K562 (cell line): ENCODE measurements around the gene DUSP10. TPM values are rescaled to one million over a fixed set of nuclear protein-coding genes. Genes with fewer than 3 reads are reported as not detected.
A peak's percentile ranks its signal among the peaks of the same experiment; 100 is the strongest.

Experiments used
- IRF2 ChIP-seq: sonication (generic); formaldehyde crosslinking; IDR thresholded peaks from 2 replicates; pipeline ENCODE4 v1.8.1; 2022; ENCODE audit warnings: mild to moderate bottlenecking, missing genetic modification reagents
- NFE2 ChIP-seq: IDR thresholded peaks from 2 replicates; pipeline ENCODE4 v1.6.1; 2014; ENCODE audit warnings: antibody characterized with exemption, low read depth
- NR1H2 ChIP-seq: sonication (generic); formaldehyde crosslinking; IDR thresholded peaks from 2 replicates; pipeline ENCODE4 v1.4.0; 2020; ENCODE audit warnings: mild to moderate bottlenecking, missing genetic modification reagents
- POLR3G ChIP-seq: IDR thresholded peaks from 2 replicates; pipeline ENCODE4 v1.6.1; 2011; ENCODE audit not compliant: insufficient read length, insufficient replicate concordance; ENCODE audit errors: extremely low read depth
- RBBP5 ChIP-seq: fragments of 200-600 bp; sonication (generic); IDR thresholded peaks from 2 replicates; pipeline ENCODE4 v1.6.1; 2012; ENCODE audit warnings: borderline replicate concordance, mild to moderate bottlenecking, low read length, control low read depth, inconsistent platforms; ENCODE audit not compliant: insufficient read depth, poor library complexity, severe bottlenecking
- RBM17 ChIP-seq: fragments of 200-400 bp; formaldehyde crosslinking; IDR thresholded peaks from 2 replicates; pipeline ENCODE4 v1.6.1; 2017; ENCODE audit warnings: low read depth, mild to moderate bottlenecking, low read length, borderline replicate concordance
- SETDB1 ChIP-seq: IDR thresholded peaks from one replicate; pipeline ENCODE4 v1.6.1; 2012; ENCODE audit warnings: low read length, control low read depth, inconsistent platforms
- SP1 ChIP-seq: sonication (generic); formaldehyde crosslinking; IDR thresholded peaks from 2 replicates; pipeline ENCODE4 v1.8.1; 2022; ENCODE audit warnings: mild to moderate bottlenecking, missing genetic modification reagents
- ZFP1 ChIP-seq: fragments of 450-650 bp; formaldehyde crosslinking; IDR thresholded peaks from 2 replicates; pipeline ENCODE4 v1.4.0; 2020; ENCODE audit warnings: mild to moderate bottlenecking, mixed read lengths
- polyA plus RNA-seq, 8 experiments: library from polyadenylated mRNA; depleted of rRNA in 4 of 8; stranded (reverse) in 5 of 8; unstranded in 3 of 8; fragments of >200 nt; fragmentation: Nextera tagmentation in 2 of 8; fragmentation: Illumina TruSeq in 1 of 8; extraction: Ambion mirVana in 2 of 8; extraction: Trizol in 1 of 8; gene quantifications; 2 replicates each; pipeline versions ENCODE4 v1.2.1 to v1.2.3, GENCODE V29; 2011 to 2014; ENCODE audit warnings: inconsistent platforms in 1 of 8, missing spikeins in 1 of 8
- total RNA-seq, 7 experiments: library from RNA; depleted of rRNA in 6 of 7; stranded (reverse); fragments of >200 nt in 6 of 7; fragmentation: Illumina TruSeq in 2 of 7; extraction: Trizol in 2 of 7; gene quantifications; 2 replicates each; pipeline versions ENCODE4 v1.2.1 to v1.2.3, GENCODE V29; 2011 to 2021; ENCODE audit warnings: low replicate concordance in 1 of 7
- TF ChIP-seq, protein P1 (sequence below): fragments of 450-650 bp; formaldehyde crosslinking; IDR thresholded peaks from 2 replicates; pipeline ENCODE4 v1.4.0; 2020; ENCODE audit warnings: mild to moderate bottlenecking, mixed read lengths
- TF ChIP-seq, protein P2 (sequence below), 2 experiments: fragments of 450-650 bp; IDR thresholded peaks; 2 replicates each; pipeline ENCODE4 v1.6.1; 2016; ENCODE audit warnings: mild to moderate bottlenecking in 2 of 2, borderline replicate concordance in 1 of 2, low read depth in 1 of 2, moderate library complexity in 1 of 2
- TF ChIP-seq, protein P3 (sequence below): fragments of 250-450 bp; sonication (Bioruptor Pico); IDR thresholded peaks from 2 replicates; pipeline ENCODE4 v1.8.0; 2021; ENCODE audit warnings: moderate library complexity, mild to moderate bottlenecking, inconsistent platforms
- TF ChIP-seq, protein P4 (sequence below): conservative IDR thresholded peaks from 2 replicates; pipeline ENCODE4 v1.6.1; 2011; ENCODE audit warnings: low read depth, mild to moderate bottlenecking, low read length; ENCODE audit not compliant: control insufficient read depth

DUSP10 gene
- total and polyA plus RNA-seq, 9 of the 15 experiments (the other 6 are each of a cell fraction or from before 2014, with no cell fraction given): 1.7 to 8.3 (median 6.1) TPM

GRCh38 chr1:221742555-221743415 lies 896 bp upstream of the DUSP10 start (continued):
- TF ChIP-seq SP1 (CRISPR knock-in tag) (0 out of 2 replicates have a peak, but pooled peaks have one; percentile 16), POLR3G (no peak), RBBP5 (peak; percentile 10), NR1H2 (CRISPR knock-in tag) (peak; percentile 62; the same call in 1 of the 2 replicates), ZFP1 (CRISPR knock-in tag) (no peak), NFE2 (no peak), IRF2 (no peak), RBM17 (no peak), SETDB1 (no peak)
- TF ChIP-seq, protein P1, sequence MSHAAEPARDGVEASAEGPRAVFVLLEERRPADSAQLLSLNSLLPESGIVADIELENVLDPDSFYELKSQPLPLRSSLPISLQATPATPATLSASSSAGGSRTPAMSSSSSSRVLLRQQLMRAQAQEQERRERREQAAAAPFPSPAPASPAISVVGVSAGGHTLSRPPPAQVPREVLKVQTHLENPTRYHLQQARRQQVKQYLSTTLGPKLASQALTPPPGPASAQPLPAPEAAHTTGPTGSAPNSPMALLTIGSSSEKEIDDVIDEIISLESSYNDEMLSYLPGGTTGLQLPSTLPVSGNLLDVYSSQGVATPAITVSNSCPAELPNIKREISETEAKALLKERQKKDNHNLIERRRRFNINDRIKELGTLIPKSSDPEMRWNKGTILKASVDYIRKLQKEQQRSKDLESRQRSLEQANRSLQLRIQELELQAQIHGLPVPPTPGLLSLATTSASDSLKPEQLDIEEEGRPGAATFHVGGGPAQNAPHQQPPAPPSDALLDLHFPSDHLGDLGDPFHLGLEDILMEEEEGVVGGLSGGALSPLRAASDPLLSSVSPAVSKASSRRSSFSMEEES: no peak
- TF ChIP-seq, protein P2, sequence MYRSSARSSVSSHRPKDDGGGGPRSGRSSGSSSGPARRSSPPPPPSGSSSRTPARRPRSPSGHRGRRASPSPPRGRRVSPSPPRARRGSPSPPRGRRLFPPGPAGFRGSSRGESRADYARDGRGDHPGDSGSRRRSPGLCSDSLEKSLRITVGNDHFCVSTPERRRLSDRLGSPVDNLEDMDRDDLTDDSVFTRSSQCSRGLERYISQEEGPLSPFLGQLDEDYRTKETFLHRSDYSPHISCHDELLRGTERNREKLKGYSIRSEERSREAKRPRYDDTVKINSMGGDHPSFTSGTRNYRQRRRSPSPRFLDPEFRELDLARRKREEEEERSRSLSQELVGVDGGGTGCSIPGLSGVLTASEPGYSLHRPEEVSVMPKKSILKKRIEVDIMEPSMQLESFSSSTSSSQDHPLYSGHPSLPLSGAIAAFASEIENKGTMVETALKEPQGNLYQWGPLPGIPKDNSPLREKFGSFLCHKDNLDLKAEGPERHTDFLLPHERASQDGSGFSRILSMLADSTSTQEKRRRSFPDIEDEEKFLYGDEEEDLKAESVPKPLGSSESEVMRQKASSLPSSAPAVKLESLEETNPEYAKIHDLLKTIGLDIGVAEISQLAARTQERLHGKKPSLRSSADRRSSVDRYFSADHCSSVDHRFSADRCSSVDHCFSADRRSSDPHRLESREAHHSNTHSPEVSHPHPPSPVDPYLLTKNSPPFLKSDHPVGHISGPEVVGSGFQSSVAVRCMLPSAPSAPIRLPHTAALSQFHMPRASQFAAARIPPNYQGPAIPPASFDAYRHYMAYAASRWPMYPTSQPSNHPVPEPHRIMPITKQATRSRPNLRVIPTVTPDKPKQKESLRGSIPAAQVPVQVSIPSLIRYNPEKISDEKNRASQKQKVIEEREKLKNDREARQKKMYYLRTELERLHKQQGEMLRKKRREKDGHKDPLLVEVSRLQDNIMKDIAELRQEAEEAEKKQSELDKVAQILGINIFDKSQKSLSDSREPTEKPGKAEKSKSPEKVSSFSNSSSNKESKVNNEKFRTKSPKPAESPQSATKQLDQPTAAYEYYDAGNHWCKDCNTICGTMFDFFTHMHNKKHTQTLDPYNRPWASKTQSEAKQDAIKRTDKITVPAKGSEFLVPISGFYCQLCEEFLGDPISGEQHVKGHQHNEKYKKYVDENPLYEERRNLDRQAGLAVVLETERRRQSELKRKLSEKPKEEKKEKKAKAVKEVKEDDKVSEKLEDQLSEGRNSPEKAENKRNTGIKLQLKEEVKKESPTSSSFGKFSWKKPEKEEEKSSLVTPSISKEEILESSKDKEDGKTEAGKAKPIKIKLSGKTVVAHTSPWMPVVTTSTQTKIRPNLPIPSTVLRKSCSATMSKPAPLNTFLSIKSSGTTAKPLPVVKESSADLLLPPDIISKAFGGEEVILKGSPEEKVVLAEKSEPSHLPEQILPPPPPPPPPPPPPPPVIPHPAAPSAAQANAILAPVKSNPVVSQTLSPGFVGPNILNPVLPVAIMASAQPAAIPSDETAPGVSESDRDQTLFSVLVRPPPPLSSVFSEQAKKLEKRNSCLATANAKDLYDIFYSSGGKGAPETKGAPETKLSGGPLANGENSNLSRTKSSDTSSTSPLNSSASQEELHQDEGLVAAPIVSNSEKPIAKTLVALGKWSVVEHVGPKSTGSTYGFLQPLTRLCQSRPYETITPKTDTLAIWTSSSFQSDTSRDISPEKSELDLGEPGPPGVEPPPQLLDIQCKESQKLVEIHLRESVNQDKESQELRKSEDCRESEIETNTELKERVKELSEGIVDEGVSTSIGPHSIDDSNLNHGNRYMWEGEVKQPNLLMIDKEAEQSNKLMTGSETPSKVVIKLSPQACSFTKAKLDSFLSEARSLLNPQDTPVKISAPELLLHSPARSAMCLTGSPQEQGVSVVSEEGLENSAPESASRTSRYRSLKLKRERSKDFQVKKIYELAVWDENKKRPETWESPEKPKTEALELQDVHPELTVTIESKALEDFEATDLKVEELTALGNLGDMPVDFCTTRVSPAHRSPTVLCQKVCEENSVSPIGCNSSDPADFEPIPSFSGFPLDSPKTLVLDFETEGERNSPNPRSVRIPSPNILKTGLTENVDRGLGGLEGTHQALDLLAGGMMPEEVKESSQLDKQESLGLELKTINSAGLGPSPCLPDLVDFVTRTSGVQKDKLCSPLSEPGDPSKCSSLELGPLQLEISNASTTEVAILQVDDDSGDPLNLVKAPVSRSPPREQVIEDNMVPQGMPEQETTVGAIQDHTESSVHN (IDR thresholded peaks at IDR 0.05; ENCODE audit: borderline replicate concordance in 1 of 2, low read depth in 1 of 2): no peak
- TF ChIP-seq, protein P3, sequence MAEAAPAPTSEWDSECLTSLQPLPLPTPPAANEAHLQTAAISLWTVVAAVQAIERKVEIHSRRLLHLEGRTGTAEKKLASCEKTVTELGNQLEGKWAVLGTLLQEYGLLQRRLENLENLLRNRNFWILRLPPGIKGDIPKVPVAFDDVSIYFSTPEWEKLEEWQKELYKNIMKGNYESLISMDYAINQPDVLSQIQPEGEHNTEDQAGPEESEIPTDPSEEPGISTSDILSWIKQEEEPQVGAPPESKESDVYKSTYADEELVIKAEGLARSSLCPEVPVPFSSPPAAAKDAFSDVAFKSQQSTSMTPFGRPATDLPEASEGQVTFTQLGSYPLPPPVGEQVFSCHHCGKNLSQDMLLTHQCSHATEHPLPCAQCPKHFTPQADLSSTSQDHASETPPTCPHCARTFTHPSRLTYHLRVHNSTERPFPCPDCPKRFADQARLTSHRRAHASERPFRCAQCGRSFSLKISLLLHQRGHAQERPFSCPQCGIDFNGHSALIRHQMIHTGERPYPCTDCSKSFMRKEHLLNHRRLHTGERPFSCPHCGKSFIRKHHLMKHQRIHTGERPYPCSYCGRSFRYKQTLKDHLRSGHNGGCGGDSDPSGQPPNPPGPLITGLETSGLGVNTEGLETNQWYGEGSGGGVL: no peak
- TF ChIP-seq, protein P4, sequence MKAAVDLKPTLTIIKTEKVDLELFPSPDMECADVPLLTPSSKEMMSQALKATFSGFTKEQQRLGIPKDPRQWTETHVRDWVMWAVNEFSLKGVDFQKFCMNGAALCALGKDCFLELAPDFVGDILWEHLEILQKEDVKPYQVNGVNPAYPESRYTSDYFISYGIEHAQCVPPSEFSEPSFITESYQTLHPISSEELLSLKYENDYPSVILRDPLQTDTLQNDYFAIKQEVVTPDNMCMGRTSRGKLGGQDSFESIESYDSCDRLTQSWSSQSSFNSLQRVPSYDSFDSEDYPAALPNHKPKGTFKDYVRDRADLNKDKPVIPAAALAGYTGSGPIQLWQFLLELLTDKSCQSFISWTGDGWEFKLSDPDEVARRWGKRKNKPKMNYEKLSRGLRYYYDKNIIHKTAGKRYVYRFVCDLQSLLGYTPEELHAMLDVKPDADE: no peak; the same call in 1 of the 2 replicates
